ENCODE measurements around the gene MBD3L3. TPM values are rescaled to one million over a fixed set of nuclear protein-coding genes. Genes with fewer than 3 reads are reported as not detected.

MBD3L3 gene
- total RNA-seq, 1 experiment from 2014 or later, result 9.0 TPM

DNA sequence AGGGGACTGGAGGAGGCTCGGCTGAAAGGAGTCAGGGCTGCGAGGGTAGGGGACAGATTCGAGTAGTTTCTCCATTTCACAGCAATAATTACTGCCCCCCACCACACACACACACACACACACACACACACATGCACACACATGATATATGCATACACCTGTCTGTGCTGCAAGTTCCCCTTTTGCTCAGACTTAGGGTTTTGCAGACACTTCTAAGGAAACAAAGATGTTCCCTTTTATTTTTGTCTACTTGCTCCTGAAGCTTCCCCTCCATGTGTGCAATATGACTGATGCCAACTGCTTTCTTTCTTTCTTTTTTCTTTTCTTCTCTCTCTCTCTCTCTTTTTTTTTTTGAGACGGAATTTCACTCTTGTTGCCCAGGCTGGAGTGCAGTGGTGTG, 50.6 kb downstream of the MBD3L3 start:
- ChIA-PET POLR2A (ENCODE audit: low non-redundant PET) (no interaction called here), CTCF (no interaction called here)
- Histone ChIP-seq H3K27ac (ENCODE audit: low read depth, low read length, poor library complexity, severe bottlenecking) (no peak overlapping the region), H3K36me3 (ENCODE audit: insufficient read depth, low read length, poor library complexity, severe bottlenecking) (no peaks in the 10 kb centered on the region), H3K4me3 (ENCODE audit: low read depth, low read length, poor library complexity, severe bottlenecking) (no peak overlapping the region), H3K9me3 (ENCODE audit: low read depth, low read length, poor library complexity, severe bottlenecking) (no peaks in the 10 kb centered on the region), H3K4me1 (ENCODE audit: insufficient read depth, low read length, poor library complexity, severe bottlenecking) (no peaks in the 10 kb centered on the region), H3K27me3 (replicated peaks; ENCODE audit: insufficient read depth, low read depth, low read length, poor library complexity) (no peaks in the 10 kb centered on the region)
- DNase-seq (ENCODE audit: low spot score), result no peak
- intact Hi-C loops (cut with micrococcal nuclease; ENCODE audit: unreplicated experiment), result no loop called here
- no peak for TF ChIP-seq EZH2 (IDR thresholded peaks at IDR 0.05; ENCODE audit: borderline replicate concordance, low read depth, low read length, poor library complexity, severe bottlenecking)
- TF ChIP-seq, protein P1, sequence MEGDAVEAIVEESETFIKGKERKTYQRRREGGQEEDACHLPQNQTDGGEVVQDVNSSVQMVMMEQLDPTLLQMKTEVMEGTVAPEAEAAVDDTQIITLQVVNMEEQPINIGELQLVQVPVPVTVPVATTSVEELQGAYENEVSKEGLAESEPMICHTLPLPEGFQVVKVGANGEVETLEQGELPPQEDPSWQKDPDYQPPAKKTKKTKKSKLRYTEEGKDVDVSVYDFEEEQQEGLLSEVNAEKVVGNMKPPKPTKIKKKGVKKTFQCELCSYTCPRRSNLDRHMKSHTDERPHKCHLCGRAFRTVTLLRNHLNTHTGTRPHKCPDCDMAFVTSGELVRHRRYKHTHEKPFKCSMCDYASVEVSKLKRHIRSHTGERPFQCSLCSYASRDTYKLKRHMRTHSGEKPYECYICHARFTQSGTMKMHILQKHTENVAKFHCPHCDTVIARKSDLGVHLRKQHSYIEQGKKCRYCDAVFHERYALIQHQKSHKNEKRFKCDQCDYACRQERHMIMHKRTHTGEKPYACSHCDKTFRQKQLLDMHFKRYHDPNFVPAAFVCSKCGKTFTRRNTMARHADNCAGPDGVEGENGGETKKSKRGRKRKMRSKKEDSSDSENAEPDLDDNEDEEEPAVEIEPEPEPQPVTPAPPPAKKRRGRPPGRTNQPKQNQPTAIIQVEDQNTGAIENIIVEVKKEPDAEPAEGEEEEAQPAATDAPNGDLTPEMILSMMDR (conservative IDR thresholded peaks at IDR 0.05; ENCODE audit: low read depth, low read length), result no peak
- BruUV-seq (replicated peaks), result no TSS peak

Other genes with a start within 250 kb of the MBD3L3 start
- gene ADGRE1, start 171.1 kb downstream of the MBD3L3 start, total RNA-seq (2021), result 0.09 TPM in 1 of 2 replicates, not detected in the other
- 0.48 and 0.69 TPM in 2 replicates for gene MBD3L2B, start 37.2 kb downstream of the MBD3L3 start, total RNA-seq (2021)
- 0.47 TPM in 1 of 2 replicates, not detected in the other for gene MBD3L5, start 28.1 kb downstream of the MBD3L3 start, total RNA-seq (2021)
- gene MBD3L4, start 18.5 kb downstream of the MBD3L3 start, total RNA-seq (2021), result not detected in 2 replicates
- 1.0 TPM in 1 of 2 replicates, not detected in the other for gene MBD3L2, start 9.4 kb downstream of the MBD3L3 start, total RNA-seq (2021)
- 12.5 and 14.1 TPM in 2 replicates for gene ZNF557, start 11.0 kb upstream of the MBD3L3 start, total RNA-seq (2021)
- 12.9 and 15.5 TPM in 2 replicates for gene INSR, start 235.7 kb upstream of the MBD3L3 start, total RNA-seq (2021)

All from A673 (cell line).